Measurements from ENCODE around the gene PLPP4.

Gene PLPP4

DNA sequence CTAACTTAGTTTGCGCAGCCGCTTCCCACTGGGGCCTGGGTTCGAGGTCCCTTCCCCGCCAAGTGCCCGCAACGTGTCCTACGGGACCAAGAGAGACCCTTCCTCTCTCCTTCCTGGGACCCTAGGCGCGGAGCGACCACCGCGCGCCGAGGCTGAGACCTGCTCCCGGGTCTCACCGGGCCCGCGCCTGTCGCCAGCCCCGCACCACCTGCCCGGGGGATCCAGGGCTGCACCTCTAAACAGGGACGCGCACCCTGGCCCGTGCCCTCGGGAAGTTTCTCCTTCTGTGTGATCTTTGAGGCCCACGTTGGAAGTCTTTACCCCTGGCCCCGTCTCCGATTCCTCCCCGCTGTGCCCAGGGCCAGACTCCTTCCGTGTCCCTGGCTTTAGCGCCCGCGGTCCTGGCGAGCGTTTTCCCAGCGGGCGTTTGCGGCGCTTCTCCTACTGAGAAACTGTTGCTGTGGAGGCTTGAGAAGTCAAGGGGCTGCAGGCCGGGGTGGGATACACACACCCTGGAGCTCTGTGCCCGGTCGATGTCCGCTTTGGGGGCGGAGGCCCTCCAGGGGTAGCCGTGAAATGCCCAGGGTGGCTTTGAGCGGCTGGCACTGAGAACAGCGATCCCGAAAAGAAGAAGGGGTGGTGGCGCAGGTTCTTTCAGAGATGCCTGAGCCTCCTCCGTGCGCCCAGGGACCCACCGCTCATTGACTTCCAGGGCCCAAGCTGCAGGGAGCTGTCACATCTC is 575 bp downstream of the PLPP4 start:
- no peak for DNase-seq

DNA sequence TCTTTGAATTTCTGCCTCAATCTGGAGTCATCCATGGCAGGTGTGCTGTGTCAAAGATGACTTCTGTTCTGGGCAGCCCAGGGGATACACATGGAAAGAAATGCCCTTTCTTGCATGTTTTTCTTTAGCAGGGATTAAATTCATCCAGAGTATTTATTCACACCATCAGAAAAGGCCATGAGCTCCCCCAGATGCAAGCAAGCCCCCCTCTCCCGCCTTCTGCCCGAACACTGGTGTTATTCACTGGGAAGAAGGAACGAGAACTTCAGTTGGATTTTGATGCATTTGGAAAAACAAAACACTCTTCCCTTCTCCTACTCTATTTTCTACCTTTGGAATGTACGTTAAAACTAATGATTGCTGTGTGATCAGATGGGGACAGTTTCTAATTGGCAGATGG is 1.4 kb downstream of the PLPP4 start:
- DNase-seq, result no peak

DNA sequence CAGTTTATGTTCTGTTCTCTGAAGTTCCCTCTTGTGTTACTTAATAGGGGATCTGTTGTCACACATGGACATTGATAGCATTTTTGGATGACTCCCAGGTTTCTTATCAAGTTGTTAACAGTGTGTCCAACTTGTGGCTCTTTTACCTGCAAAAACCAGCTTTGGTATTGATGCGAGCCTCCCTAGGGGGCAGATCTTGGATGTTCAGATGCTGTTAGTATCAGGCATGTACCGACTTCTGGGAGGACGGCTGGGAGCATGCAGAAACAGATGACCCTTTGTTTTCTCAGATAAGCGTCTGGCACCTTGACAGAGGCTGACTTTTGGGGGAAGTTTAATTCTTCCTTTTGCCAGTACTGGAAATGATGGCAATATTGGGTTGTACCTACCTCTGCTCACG is 2.2 kb downstream of the PLPP4 start:
- DNase-seq, result no peak

DNA sequence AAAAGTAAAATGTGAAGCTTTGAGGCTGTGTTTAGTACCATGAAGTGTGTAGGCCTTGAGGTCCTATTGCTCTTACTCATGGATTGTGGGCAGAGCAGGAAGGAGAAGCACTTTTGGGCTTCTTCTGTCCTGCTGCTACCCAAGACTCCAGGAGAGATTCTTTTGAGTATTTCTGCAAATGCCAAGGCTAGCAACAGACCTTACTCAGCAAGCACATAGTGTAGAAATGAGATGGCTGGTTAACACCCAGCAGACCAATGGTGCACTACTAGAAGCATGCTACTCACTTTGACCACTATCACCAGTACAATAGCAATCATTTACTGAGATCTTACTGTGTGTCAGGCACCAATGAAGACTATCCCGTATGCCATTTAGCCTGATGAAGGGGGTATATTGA is 3.2 kb downstream of the PLPP4 start:
- no peak for DNase-seq

DNA sequence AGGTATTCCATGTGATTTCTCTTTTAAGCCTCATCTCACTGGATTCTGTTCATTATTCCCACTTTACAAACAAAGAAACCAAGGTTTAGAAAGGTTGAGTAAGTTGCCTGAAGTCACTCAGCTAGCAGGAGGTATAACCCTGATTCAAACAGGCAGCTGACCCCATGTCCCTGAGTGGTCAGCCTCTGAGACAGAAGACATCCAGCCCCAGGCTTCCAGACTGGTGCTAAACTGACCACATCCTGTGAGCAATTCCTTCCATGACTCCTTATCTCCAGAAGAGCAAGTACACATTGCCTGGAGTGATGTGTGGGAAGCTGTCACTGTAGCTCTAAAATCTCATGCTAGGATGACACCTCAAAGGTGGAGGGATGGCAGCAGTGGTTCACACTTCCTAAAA is 3.7 kb downstream of the PLPP4 start:
- no peak for DNase-seq

DNA sequence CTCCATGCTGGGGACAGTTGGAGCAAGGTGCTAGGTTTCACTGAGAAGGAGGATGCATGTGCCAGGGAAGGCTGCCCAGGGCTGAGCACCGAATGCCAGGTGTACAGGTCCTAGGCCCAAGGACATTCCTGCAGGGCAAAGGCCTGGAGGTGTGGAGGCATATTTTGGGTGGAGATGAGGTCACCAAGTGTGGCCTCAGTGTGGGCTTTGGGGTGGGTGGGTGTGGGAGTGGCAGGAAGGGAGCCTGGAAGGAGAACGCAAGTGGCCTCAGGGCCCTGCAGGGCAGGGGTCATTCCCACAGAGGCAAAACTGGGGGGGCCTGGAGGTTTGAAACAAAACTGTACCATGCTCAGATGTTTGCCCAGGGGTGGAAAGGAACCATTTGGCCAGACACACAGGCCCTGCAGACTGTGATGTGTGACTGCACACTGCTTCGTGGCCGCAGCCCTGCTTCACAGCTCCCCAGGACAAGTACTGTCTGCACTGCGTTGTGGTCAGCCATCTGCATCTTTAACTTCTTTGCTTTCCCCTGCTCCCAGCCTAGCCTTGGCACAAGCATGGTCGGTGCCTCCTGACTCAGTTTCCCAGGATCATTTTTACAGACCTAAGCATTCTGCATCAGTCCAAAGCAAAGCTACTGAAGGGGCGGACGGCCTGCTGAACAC is 5.1 kb downstream of the PLPP4 start:
- no peak for DNase-seq

DNA sequence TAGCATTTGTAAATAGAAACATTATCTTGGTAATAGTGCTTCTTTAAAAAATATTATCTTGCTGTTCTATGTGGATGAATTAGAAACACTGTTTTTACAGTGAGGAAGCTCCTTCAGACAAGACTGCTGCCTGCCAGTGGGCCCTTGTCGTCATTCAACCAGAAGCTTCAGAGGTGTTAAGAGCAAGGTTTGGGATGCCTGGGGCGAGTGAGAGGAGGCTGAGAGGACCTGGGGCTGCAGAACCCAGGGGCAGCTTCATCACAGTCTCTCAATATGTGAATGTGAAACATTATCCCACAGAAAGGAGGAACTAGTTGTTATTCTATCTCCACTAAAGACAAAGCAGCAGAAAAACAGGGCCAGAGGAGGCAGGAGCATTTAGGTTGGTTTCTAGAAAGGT is 8.1 kb downstream of the PLPP4 start:
- no peak for DNase-seq

DNA sequence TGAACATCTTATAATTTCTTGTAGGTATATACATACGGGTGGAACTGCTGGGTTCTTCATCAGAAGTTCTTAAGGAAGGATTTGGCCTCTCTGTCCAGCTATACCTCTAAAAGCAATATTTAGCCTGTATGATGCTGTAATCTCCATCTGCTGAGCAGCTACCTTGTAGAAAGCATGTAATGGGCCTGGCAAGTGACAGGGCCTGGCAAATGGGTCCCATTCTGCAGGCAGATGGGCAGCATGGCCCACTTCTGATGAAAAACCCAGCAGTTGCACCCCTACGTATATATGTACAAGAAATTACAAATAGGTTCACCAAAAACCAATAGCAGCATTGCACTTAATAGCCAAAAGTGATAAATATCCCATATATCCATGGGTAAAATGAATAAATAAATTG is 9.0 kb downstream of the PLPP4 start:
- no peak for DNase-seq

DNA sequence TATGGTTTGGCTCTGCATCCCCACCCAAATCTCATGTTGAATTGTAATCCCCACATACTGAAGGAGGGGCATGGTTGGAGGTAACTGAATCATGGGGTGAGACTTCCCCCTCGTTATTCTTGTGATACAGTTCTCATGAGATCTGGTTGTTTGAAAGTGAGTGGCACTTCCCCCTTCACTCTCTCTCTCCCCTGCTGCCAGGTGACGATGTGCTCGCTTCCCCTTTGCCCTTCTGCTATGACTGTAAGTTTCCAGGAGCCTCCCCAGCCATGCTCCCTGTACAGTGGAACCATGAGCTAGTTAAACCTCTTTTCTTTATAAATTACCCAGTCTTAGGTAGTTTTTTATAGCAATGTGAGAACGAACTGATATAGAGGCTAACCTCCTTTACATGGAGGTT is 16.6 kb downstream of the PLPP4 start:
- DNase-seq, result no peak

DNA sequence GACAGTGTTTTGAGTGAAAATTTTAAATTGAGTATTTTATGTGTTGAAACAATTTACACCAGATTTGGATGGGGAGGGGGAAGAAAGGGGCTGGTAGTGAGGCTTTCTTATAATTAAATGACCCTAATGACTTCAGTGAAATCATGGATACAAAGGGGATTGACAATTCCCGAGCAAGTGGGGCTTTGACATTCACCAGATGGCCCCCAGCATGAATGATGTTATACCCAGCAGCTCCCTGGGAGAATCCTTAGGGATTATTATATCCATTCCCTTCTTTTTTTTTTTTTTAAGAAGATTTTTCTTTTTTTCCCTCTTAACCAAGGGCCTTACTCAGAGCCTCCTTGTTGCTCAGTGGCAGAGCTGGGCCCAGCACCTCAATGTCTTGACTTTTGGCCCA is 17.9 kb downstream of the PLPP4 start:
- DNase-seq, result no peak

DNA sequence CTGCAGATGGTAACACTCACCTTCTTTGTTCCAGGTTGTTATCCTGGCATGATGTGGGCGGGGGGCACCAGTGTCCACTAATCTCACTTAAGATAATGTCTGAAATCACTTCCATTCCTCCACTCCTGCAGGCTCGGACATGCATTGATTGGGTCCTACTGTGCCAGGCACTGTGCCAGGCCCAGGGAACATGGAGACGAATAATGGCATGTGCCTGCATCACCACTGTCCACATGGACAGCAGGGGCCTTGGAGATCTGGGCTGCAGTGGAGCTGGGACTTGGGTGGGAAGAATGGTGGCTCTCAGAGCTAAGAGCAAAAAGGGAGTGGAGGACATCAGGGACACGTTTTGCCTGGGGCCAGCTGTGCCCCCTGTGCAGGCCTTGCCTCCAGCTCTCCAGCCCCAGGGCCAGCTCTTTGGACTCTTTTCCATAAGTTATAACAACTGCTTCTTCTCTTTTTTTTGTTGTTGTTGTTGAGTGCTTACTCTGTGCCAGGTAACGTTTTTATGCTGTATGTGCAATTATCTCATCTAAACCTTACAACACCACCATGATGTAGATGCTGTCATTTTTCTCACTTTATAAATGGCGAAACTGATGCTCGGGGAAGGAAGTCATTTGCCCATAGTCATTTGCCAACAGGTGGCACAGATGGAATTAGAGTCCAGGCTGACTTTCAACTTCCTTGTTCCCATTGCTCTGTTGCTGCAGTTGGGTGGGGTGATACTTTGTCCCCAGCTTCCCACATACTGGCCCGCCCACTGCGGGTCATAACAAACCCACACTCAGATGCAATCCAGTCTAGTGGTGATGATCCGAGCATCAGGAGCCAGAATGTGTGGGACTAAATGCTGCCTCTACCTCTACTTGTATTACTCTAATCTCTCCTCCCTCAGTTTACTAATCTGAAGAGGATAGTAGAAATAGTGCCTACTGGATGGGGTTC is 19.1 kb downstream of the PLPP4 start:
- no peak for DNase-seq

DNA sequence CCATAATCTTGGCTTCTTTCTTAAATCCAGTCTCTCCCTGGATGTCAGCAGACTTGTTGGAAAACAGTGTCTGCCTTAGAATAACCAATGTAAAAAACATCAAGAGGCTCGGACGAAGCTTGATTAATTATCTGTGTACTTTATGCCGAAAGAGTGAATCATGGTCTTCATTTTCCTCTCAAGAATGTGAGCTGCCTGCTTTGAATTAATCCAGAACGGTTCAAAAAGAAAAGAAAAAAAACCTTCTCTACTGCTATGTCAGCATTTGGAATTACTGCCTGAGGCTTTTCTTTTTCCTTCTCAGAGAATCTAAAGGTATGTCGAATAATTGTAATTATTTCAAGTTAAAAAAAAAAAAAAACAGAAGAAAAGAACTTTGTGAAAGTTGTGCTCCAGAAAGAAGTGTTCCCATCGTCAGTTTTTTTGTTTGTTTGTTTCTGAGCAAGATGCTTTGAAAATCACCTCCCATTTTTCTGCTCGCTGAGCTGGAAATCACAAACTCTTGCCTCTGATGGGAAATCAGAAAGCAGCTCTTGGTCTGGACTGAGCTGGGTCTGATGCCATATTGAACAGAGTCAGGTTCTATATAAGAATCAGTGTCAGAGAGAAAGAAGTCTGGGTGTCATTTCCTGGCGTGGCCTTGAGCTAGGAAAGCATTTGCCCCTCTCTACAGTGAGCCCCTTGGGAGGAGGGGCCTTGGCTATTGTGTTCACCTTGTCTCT is 20.2 kb downstream of the PLPP4 start:
- DNase-seq, result no peak

DNA sequence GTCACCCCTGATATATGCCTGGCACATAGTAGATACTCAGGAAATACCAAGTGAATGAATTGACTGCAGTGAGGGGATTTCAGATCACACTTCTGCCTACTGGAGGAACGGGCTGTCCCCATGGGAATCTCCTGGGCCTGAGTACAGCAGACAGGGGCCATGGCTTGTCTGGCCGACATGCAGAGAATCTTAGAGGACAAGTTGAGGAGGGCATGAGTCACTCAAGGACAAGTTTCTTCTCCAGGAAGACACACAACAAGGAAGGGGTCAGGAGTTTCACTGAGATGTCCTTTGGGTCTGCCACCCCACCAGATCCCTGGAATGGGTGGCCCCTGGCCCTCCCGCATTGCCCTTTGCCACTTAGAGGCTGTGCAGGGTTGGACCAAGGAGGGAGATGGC is 20.7 kb downstream of the PLPP4 start:
- no peak for DNase-seq

DNA sequence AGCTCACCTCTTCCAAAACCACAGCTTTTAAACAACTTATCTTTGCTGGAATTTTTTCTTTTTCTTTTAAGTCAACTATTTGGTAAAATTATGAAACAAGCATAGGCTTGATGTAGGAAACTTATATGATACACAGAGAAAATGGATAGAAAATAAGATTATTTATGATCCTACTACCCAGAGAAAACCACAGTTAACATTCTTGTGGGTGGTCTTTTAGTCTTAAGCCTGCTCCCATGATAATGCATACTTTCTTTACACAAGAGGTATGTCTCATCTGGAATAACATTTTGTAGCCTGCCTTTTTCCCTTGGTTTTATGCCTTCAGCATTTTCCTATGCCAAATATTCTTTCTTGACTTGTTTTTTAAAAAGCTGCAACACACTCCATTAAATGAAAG is 21.4 kb downstream of the PLPP4 start:
- no peak for DNase-seq

DNA sequence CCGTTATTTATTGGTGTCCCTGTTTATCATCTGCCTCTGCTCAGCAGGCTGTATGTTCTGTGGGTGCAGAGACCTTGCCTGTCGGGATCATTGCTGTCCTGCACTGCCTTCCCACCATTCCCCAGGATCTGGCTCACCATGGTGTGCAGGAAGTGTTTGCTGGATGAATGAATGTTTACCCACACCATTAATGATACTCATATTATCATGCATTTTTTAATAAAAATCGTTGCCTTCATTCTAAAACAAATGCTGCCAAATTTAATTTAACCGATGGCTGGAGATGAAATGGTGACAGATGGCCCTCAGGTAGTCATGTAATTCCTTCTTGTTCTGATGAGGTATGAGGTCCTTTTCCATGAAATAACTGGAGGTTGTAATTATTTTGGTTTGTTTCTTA is 22.5 kb downstream of the PLPP4 start:
- no peak for DNase-seq

DNA sequence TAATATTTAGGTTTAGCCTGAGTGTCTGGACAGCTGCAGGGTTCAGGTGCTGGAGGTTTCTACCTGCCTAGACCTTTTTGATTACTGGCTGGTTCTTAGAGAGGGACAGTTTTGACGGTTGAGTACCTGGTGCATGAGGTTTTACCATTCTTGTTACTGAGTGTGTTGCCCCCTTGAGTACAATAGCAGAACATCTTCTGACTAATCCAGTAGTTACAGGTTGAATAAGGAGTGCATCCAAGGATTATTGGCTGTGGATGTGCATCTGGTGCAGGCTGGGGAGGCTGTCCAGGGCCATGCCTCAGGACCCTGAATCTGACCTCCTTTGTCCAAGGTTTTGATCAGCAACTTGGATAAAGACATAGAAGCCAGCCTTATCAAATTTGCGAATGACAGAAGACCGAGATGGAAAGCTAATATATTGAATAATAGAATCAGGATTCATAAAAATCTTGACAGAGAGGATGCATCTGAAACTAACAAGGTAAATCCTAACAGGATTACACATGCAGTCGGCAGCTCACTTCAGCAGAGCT is 23.1 kb downstream of the PLPP4 start:
- no peak for DNase-seq

DNA sequence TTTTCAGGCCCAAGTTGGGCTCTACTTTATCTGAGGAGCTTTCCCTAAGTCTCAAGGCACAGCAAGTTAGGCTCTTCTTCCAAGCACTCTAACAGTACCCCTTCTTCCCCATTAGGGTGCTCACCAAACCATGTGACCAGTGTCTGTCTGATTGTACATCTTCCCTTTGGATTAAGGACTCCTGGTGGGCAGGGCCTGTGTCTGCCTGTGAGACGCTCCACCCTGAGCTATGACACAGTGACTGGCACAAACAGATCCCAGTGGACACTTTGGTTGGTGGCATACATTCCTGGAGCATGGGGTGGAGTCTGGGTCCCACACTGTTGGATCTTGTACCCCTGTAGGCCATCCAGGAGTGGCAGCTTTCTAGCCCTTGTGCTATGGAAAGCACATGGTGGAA is 23.8 kb downstream of the PLPP4 start:
- DNase-seq, result no peak

DNA sequence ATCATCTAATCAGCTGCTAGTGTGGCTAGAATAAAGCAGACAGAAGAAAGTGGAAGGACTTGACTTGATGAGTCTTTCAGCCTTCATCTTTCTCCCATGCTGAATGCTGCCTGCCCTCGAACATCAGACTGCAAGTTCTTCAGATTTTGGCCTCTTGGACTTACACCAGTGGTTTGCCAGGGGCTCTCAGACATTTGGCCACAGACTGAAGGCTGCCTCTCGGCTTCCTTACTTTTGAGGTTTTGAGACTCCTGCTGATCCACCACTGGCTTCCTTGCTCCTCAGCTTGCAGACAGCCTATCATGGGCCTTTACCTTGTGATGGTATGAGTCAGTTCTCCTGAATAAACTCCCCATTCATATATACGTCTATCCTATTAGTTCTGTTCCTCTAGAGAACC is 26.0 kb downstream of the PLPP4 start:
- DNase-seq, result no peak

DNA sequence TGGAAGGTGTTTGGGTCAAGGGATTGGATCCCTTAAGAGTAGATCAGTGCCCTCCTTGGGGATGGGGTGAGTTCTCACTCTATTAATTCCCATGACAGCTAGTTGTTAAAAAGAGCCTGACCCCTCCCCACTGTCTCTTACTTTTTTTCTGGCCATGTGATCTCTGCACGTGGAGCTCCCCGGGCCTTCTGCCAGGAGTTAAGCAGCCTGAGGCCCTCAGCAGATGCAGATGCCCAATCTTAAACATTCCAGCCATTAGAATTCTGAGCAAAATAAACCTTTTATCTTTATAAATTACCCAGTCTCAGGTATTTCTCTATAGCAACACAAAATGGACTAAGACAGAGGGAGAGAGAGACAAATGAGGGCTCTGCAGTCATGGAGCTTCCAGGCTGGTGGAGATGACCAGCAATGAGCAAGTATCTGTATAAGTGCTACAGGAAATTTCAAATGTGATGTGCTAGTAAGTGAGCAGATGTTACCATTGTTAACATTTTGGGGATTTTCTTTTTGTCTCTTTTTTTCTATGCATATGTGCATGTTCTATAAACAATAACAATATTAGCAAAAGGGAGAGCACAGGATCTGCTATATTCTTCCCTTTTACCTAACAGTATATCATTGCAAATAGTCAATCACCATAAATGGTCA is 26.7 kb downstream of the PLPP4 start:
- DNase-seq, result no peak

DNA sequence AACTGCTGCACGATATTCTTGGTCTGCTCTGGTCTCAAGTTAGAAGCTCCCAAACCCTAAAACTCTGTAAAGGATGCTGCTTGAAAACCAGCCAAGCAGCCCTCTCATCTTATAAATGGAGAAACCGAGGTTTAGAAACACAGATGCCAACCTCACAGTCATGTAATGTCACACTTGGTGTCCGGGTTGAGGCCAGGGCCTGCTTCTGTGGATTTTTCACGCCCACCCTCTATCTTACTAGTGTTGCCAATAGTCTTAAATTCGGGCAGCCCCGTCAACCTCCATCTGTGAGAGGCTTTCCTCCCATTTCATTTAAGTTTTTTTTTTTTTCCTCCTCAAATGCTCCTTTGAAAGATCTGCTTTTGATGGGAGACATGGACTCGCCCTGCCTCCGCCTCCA is 28.9 kb downstream of the PLPP4 start:
- no peak for DNase-seq

DNA sequence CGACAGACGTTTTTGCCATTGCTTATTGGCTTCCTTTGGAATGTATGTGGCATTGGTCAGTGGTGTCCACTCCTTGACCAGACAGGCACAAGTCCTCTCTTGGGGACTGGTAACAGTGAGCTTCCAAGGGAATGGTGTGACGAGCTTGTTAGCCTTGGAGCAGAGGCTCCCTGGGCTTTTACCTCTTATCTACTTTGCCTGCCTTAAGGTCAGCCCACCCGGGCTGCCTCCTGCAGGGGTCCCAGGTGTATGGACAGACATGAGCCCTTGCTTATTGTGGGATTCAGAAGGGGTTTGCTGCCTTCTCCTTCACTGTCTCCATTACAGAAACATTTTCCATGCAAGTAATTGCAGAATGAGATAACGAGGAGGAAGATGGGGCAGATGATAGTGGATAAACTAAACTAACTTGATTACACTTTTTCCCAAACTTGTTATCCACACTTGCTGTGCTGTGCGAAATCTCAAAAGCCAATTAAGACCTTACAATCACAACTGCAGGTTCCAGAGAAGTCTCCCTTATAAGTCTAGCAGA is 29.7 kb downstream of the PLPP4 start:
- no peak for DNase-seq

DNA sequence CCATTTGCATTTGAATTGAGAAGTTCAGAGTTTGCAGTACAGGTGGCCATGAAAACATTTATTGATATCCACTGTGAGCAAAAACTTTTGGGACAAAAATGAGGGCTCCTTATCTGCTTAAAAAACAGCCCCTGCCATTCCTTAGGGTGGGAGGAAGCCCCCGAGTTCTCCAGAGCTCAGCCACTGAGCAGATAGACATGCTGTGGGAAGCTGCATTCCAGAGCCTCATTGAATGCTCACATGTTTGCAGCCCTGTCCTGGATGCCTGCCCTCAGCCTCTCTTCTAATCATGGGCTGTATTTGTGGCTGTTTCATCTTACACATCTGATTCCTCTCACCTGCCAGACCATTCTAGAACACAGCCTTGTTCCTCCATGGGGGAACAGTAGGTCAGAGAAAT is 33.3 kb downstream of the PLPP4 start:
- no peak for DNase-seq

Data from activated T-cell treated with anti-CD3 and anti-CD28 coated beads, Interleukin-2, amount 50 U/mL, for 1 hour (primary cell).